A549 (cell line): ENCODE data around the gene FAM180B. TPM values are rescaled to one million over a fixed set of nuclear protein-coding genes. Genes with fewer than 3 reads are reported as not detected.
A peak's percentile ranks its signal among the peaks of the same experiment; 100 is the strongest.

Experiments
- ATAC-seq, 2 experiments: fragments of 200-7000 bp in 1 of 2; fragments of >200 bp in 1 of 2; cut with Nextera tagmentation in 1 of 2; cut with Tn5 transposase in 1 of 2; 3 replicates each; pipeline versions ENCODE4 v1.8.0 to v1.9.1; 2018 to 2020; ENCODE audit warnings: mild to moderate bottlenecking in 1 of 2, moderate library complexity in 1 of 2
- CTCF ChIA-PET: fragments of 300-600 bp; sonication (Branson Sonifier 250); formaldehyde crosslinking; extraction: SDS; loops from one replicate; lab custom pipeline; 2021; ENCODE audit warnings: antibody characterized with exemption, inconsistent platforms; lab: Yijun Ruan, JAX
- POLR2A ChIA-PET: fragments of 350-600 bp; formaldehyde crosslinking; extraction: SDS; loops from one replicate; lab custom pipeline; 2021; ENCODE audit warnings: antibody characterized with exemption, inconsistent platforms; lab: Yijun Ruan, JAX
- DNase-seq, 2 experiments: peaks; one replicate each; pipeline versions ENCODE4 v3.0.0 to v3.0.0-alpha.2; 2011 to 2016; ENCODE audit warnings: low read depth in 1 of 2, low spot score in 1 of 2
- FAIRE-seq: peaks from 2 replicates; lab custom pipeline; 2011; peaks lifted over from hg19 to GRCh38; lab: Jason Lieb, UNC
- H3K27ac ChIP-seq, 2 experiments: fragments of >200 bp; sonication (Bioruptor Twin); formaldehyde crosslinking; 3 replicates each; pipeline ENCODE4 v1.5.1; 2016 to 2017
- H3K4me1 ChIP-seq: fragments of >200 bp; sonication (Bioruptor Twin); formaldehyde crosslinking; 3 replicates; pipeline ENCODE4 v1.6.1; 2016
- H3K4me2 ChIP-seq: fragments of >200 bp; sonication (Bioruptor Twin); formaldehyde crosslinking; 3 replicates; pipeline ENCODE4 v1.6.1; 2016
- H3K4me3 ChIP-seq: fragments of >200 bp; sonication (Bioruptor Twin); formaldehyde crosslinking; 3 replicates; pipeline ENCODE4 v1.5.1; 2016
- H3K9me3 ChIP-seq: fragments of >200 bp; sonication (Bioruptor Twin); formaldehyde crosslinking; 3 replicates; pipeline ENCODE4 v1.6.1; 2016
- EHMT2 ChIP-seq: fragments of 200-600 bp; sonication (generic); IDR thresholded peaks from 2 replicates; pipeline ENCODE4 v1.6.1; 2016; ENCODE audit warnings: antibody characterized with exemption, low read depth, mild to moderate bottlenecking, moderate library complexity
- ESRRA ChIP-seq: fragments of 150-350 bp; IDR thresholded peaks from 2 replicates; pipeline ENCODE4 v1.6.1; 2014; ENCODE audit warnings: mild to moderate bottlenecking, low read length, borderline replicate concordance
- HOXA7 ChIP-seq: fragments of 250-450 bp; sonication (Bioruptor Pico); IDR thresholded peaks from 2 replicates; pipeline ENCODE4 v1.5.0; 2020; ENCODE audit warnings: mild to moderate bottlenecking, moderate library complexity
- HOXB5 ChIP-seq: fragments of 250-450 bp; sonication (Bioruptor Pico); IDR thresholded peaks from 2 replicates; pipeline ENCODE4 v1.5.0; 2020; ENCODE audit warnings: mild to moderate bottlenecking, moderate library complexity
- MAZ ChIP-seq: fragments of 150-350 bp; IDR thresholded peaks from 2 replicates; pipeline ENCODE4 v1.6.1; 2014; ENCODE audit warnings: antibody characterized with exemption, low read depth, low read length, borderline replicate concordance
- MYC ChIP-seq: IDR thresholded peaks from 2 replicates; pipeline ENCODE4 v1.6.1; 2012; ENCODE audit warnings: mild to moderate bottlenecking, inconsistent platforms, low read length, improper control_type of control experiment, borderline replicate concordance
- NFE2L2 ChIP-seq: fragments of 150-350 bp; conservative IDR thresholded peaks from 2 replicates; pipeline ENCODE4 v1.6.1; 2014; ENCODE audit warnings: low read length
- NR3C1 ChIP-seq: fragments of >200 bp; sonication (Bioruptor Twin); formaldehyde crosslinking; IDR thresholded peaks from 3 replicates; pipeline ENCODE4 v1.6.1; 2017
- RAD21 ChIP-seq, 2 experiments: fragments of >200 bp in 1 of 2; sonication (Bioruptor Twin) in 1 of 2; formaldehyde crosslinking in 1 of 2; IDR thresholded peaks in 1 of 2; conservative IDR thresholded peaks in 1 of 2; 2 replicates in 1 of 2; 3 replicates in 1 of 2; pipeline ENCODE4 v1.6.1; 2012 to 2018; ENCODE audit warnings: inconsistent platforms in 1 of 2
- SMC3 ChIP-seq: fragments of >200 bp; sonication (Bioruptor Twin); formaldehyde crosslinking; IDR thresholded peaks from 3 replicates; pipeline ENCODE4 v1.6.1; 2018; ENCODE audit warnings: inconsistent platforms
- SREBF2 ChIP-seq: fragments of 450-650 bp; IDR thresholded peaks from 2 replicates; pipeline ENCODE4 v1.6.1; 2014; ENCODE audit warnings: mild to moderate bottlenecking, moderate library complexity
- TP53 ChIP-seq: fragments of 250-450 bp; sonication (Bioruptor Pico); IDR thresholded peaks from 2 replicates; pipeline ENCODE4 v1.5.0; 2021; ENCODE audit warnings: mild to moderate bottlenecking, moderate library complexity
- ZFP36 ChIP-seq: fragments of 450-650 bp; IDR thresholded peaks from 2 replicates; pipeline ENCODE4 v1.6.1; 2014; ENCODE audit warnings: borderline replicate concordance; ENCODE audit not compliant: partially characterized antibody
- WGBS: methylation state at CpG from one replicate; pipeline ENCODE4 v1.1.6; 2017; ENCODE audit errors: missing lambda C conversion rate; 5-methylcytosine and 5-hydroxymethylcytosine counted together
- polyA plus RNA-seq, 4 experiments: library from polyadenylated mRNA; depleted of rRNA in 3 of 4; stranded (reverse); fragments of >200 nt; fragmentation: RNase III in 1 of 4; extraction: RNeasy Plus Mini Kit Qiagen cat#74134 plus additional on column Dnase treatment in 1 of 4; gene quantifications; 2 replicates in 3 of 4; 3 replicates in 1 of 4; pipeline ENCODE4 v1.2.3, GENCODE V29; 2011 to 2017
- TF ChIP-seq, protein P1 (sequence below): fragments of 450-650 bp; IDR thresholded peaks from 2 replicates; pipeline ENCODE4 v1.6.1; 2014; ENCODE audit warnings: antibody characterized with exemption

Gene FAM180B
- polyA plus RNA-seq, 2 of the 4 experiments (the other 2 are of a cell fraction), result not detected

DNA sequence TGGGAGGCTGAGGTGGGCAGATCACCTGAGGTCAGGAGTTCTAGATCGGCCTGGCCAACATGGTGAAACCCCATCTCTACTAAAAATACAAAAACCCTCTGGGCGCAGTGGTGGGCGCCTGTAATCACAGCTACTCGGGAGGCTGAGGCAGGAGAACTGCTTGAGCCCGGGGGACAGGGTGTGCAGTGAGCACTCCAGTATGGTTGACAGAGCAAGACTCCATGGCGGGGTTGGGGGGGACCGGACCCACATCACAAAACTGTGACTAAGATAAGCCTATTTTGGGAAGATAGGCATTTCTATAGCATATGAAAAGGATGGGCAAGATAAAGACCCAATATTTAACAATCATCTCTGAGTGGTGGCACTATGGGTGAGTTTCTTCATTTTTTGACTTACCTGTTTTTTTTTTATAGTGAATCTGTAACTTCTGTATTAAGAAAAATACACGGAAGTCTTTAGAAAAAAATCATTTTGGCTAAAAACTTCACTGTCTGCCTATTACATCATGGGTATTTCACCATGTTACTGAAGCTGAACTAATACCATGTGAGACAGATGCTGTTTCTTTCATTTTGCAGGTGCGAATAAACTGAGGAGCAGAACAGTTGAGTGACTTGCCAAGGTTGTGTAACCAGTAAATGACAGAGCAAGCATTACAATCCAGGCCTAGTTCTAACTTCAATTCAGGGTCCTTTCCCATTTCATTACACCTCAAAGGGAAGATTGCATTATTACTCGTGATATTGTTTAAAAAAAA lies 36.0 kb upstream of the FAM180B start:
- TF ChIP-seq HOXB5 (no peak), MAZ (no peak)
- TF ChIP-seq, protein P1, sequence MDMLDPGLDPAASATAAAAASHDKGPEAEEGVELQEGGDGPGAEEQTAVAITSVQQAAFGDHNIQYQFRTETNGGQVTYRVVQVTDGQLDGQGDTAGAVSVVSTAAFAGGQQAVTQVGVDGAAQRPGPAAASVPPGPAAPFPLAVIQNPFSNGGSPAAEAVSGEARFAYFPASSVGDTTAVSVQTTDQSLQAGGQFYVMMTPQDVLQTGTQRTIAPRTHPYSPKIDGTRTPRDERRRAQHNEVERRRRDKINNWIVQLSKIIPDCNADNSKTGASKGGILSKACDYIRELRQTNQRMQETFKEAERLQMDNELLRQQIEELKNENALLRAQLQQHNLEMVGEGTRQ, result no peak
- WGBS, result 89% methylated on average over 10 of the region's 10 CpGs
- H3K4me1 ChIP-seq, result peaks cover 38% of the 10 kb centered on the region
- ATAC-seq (no peak), FAIRE-seq (no peak), DNase-seq (no peak)
- peak overlapping the region; percentile 94 for H3K4me2 ChIP-seq
- 0 out of 6 replicates have a peak overlapping the region, but pooled peaks of 1 of the 2 experiments have one; percentile 13 for H3K27ac ChIP-seq
- ChIA-PET CTCF (interaction anchor here (0.7 to 2.8 kb wide), 4 partner anchors 7 to 134 kb away, joined by 3 to 13 read pairs (median 8); no protein-coding TSS in a partner anchor), POLR2A (interaction anchor here (0.7 kb wide), 1 partner anchor 124 kb away, joined by 5 read pairs; no protein-coding TSS in a partner anchor)
- no peaks in the 10 kb centered on the region for H3K9me3 ChIP-seq
- peak overlapping the region; percentile 95; the same call in 1 of the 3 replicates for H3K4me3 ChIP-seq

GRCh38 chr11:47551086-47551485 lies 35.4 kb upstream of the FAM180B start:
- peak overlapping the region; percentile 94 to 100; a peak in 5 of 6 replicates for H3K27ac ChIP-seq
- no peak for FAIRE-seq
- no peaks in the 10 kb centered on the region for H3K9me3 ChIP-seq
- H3K4me2 ChIP-seq, result peak overlapping the region; percentile 94
- ChIA-PET CTCF (interaction anchor here (1.1 to 2.9 kb wide), 10 partner anchors 8 to 97 kb away, joined by 3 to 41 read pairs (median 6); partner anchors contain the start of genes KBTBD4 and NDUFS3), POLR2A (no interaction called here)
- 0 out of 6 replicates have a peak, but pooled peaks of 1 of the 2 experiments have one; percentile 12 for ATAC-seq
- H3K4me3 ChIP-seq, result peak overlapping the region; percentile 95
- DNase-seq, result peak; percentile 45 to 58
- TF ChIP-seq HOXB5 (no peak), EHMT2 (peak; percentile 81), RAD21 (conservative IDR thresholded peaks at IDR 0.05 in 1 of 2, IDR thresholded peaks at IDR 0.05 in 1 of 2) (0 out of 5 replicates have a peak, but pooled peaks of 1 of the 2 experiments have one; percentile 14), SMC3 (0 out of 3 replicates have a peak, but pooled peaks have one; percentile 6)
- H3K4me1 ChIP-seq, result peaks cover 38% of the 10 kb centered on the region

- DNase-seq, result peak in 1 of 2 experiments; percentile 46
- no peaks in the 10 kb centered on the region for H3K9me3 ChIP-seq
- H3K4me2 ChIP-seq, result peak overlapping the region; percentile 94
- 2% methylated on average over 21 of the region's 22 CpGs for WGBS
- H3K27ac ChIP-seq, result peak overlapping the region; percentile 94 to 100
- TF ChIP-seq HOXA7 (CRISPR knock-in tag) (no peak), NFE2L2 (no peak), RAD21 (conservative IDR thresholded peaks at IDR 0.05 in 1 of 2, IDR thresholded peaks at IDR 0.05 in 1 of 2) (no peak), MYC (no peak), ZFP36 (no peak), TP53 (CRISPR knock-in tag) (no peak), NR3C1 (no peak), SREBF2 (no peak), ESRRA (no peak)
- POLR2A ChIA-PET, result interaction anchor here (0.6 to 1.3 kb wide), 2 partner anchors 26 to 59 kb away, joined by 3 to 4 read pairs; partner anchors contain the start of genes KBTBD4 and NDUFS3
- peaks cover 38% of the 10 kb centered on the region for H3K4me1 ChIP-seq
- peak; percentile 40 to 47 for ATAC-seq
- FAIRE-seq, result no peak
- H3K4me3 ChIP-seq, result peak overlapping the region; percentile 95
- CTCF ChIA-PET, result interaction anchor here (0.6 to 2.9 kb wide), 18 partner anchors 9 to 98 kb away, joined by 3 to 41 read pairs (median 4); partner anchors contain the start of genes KBTBD4 and NDUFS3
Observed at GRCh38 chr11:47552056-47552565, 34.4 kb upstream of the FAM180B start.
